A549 (cell line): ENCODE measurements around the gene PGA5. TPM values are rescaled to one million over a fixed set of nuclear protein-coding genes. Genes with fewer than 3 reads are reported as not detected.

Experiments
- ATAC-seq, 2 experiments: fragments of 200-7000 bp in 1 of 2; fragments of >200 bp in 1 of 2; cut with Nextera tagmentation in 1 of 2; cut with Tn5 transposase in 1 of 2; 3 replicates each; pipeline versions ENCODE4 v1.8.0 to v1.9.1; 2018 to 2020; ENCODE audit warnings: mild to moderate bottlenecking in 1 of 2, moderate library complexity in 1 of 2
- CTCF ChIA-PET: fragments of 300-600 bp; sonication (Branson Sonifier 250); formaldehyde crosslinking; extraction: SDS; loops from one replicate; lab custom pipeline; 2021; ENCODE audit warnings: antibody characterized with exemption, inconsistent platforms; lab: Yijun Ruan, JAX
- POLR2A ChIA-PET: fragments of 350-600 bp; formaldehyde crosslinking; extraction: SDS; loops from one replicate; lab custom pipeline; 2021; ENCODE audit warnings: antibody characterized with exemption, inconsistent platforms; lab: Yijun Ruan, JAX
- DNase-seq, 2 experiments: peaks; one replicate each; pipeline versions ENCODE4 v3.0.0 to v3.0.0-alpha.2; 2011 to 2016; ENCODE audit warnings: low read depth in 1 of 2, low spot score in 1 of 2
- FAIRE-seq: peaks from 2 replicates; lab custom pipeline; 2011; peaks lifted over from hg19 to GRCh38; lab: Jason Lieb, UNC
- H3K27ac ChIP-seq, 2 experiments: fragments of >200 bp; sonication (Bioruptor Twin); formaldehyde crosslinking; 3 replicates each; pipeline ENCODE4 v1.5.1; 2016 to 2017
- H3K4me1 ChIP-seq: fragments of >200 bp; sonication (Bioruptor Twin); formaldehyde crosslinking; 3 replicates; pipeline ENCODE4 v1.6.1; 2016
- H3K4me2 ChIP-seq: fragments of >200 bp; sonication (Bioruptor Twin); formaldehyde crosslinking; 3 replicates; pipeline ENCODE4 v1.6.1; 2016
- H3K4me3 ChIP-seq: fragments of >200 bp; sonication (Bioruptor Twin); formaldehyde crosslinking; 3 replicates; pipeline ENCODE4 v1.5.1; 2016
- H3K9me3 ChIP-seq: fragments of >200 bp; sonication (Bioruptor Twin); formaldehyde crosslinking; 3 replicates; pipeline ENCODE4 v1.6.1; 2016
- CBX2 ChIP-seq: fragments of 200-600 bp; sonication (generic); IDR thresholded peaks from 2 replicates; pipeline ENCODE4 v1.6.1; 2016; ENCODE audit warnings: low read depth, mild to moderate bottlenecking, borderline replicate concordance
- CEBPB ChIP-seq, 2 experiments: fragments of >200 bp in 1 of 2; sonication (Bioruptor Twin) in 1 of 2; formaldehyde crosslinking in 1 of 2; IDR thresholded peaks; 2 replicates each; pipeline ENCODE4 v1.6.1; 2012 to 2016
- CHD2 ChIP-seq: fragments of 150-350 bp; IDR thresholded peaks from 2 replicates; pipeline ENCODE4 v1.6.1; 2014; ENCODE audit warnings: low read length; ENCODE audit not compliant: partially characterized antibody
- CHD4 ChIP-seq: fragments of 200-600 bp; sonication (generic); IDR thresholded peaks from 2 replicates; pipeline ENCODE4 v1.6.1; 2016; ENCODE audit warnings: antibody characterized with exemption, mild to moderate bottlenecking, borderline replicate concordance
- EHMT2 ChIP-seq: fragments of 200-600 bp; sonication (generic); IDR thresholded peaks from 2 replicates; pipeline ENCODE4 v1.6.1; 2016; ENCODE audit warnings: antibody characterized with exemption, low read depth, mild to moderate bottlenecking, moderate library complexity
- FOXS1 ChIP-seq: fragments of 250-450 bp; sonication (Bioruptor Pico); IDR thresholded peaks from 2 replicates; pipeline ENCODE4 v1.5.0; 2020; ENCODE audit warnings: mild to moderate bottlenecking, moderate library complexity
- GATA3 ChIP-seq: IDR thresholded peaks from 2 replicates; pipeline ENCODE4 v1.6.1; 2012; ENCODE audit warnings: borderline replicate concordance
- HES2 ChIP-seq: fragments of >200 bp; sonication (Bioruptor Twin); formaldehyde crosslinking; IDR thresholded peaks from 2 replicates; pipeline ENCODE4 v1.6.1; 2016
- HOXB13 ChIP-seq: fragments of 250-450 bp; sonication (Bioruptor Pico); IDR thresholded peaks from 2 replicates; pipeline ENCODE4 v1.5.0; 2020; ENCODE audit warnings: low read depth, mild to moderate bottlenecking, moderate library complexity
- KDM1A ChIP-seq: fragments of 200-600 bp; sonication (generic); IDR thresholded peaks from 2 replicates; pipeline ENCODE4 v1.6.1; 2016; ENCODE audit warnings: low read depth, mild to moderate bottlenecking
- MAZ ChIP-seq: fragments of 150-350 bp; IDR thresholded peaks from 2 replicates; pipeline ENCODE4 v1.6.1; 2014; ENCODE audit warnings: antibody characterized with exemption, low read depth, low read length, borderline replicate concordance
- NPAS2 ChIP-seq: fragments of 250-450 bp; sonication (Bioruptor Pico); IDR thresholded peaks from 2 replicates; pipeline ENCODE4 v1.8.0; 2022; ENCODE audit warnings: mild to moderate bottlenecking, moderate library complexity, borderline replicate concordance
- NR3C1 ChIP-seq: fragments of >200 bp; sonication (Bioruptor Twin); formaldehyde crosslinking; IDR thresholded peaks from 3 replicates; pipeline ENCODE4 v1.6.1; 2017
- PHF8 ChIP-seq: fragments of 200-600 bp; sonication (generic); IDR thresholded peaks from 2 replicates; pipeline ENCODE4 v1.6.1; 2016; ENCODE audit warnings: low read depth, mild to moderate bottlenecking, antibody characterized with exemption, moderate library complexity, borderline replicate concordance
- POLR2AphosphoS2 ChIP-seq: conservative IDR thresholded peaks from 2 replicates; pipeline ENCODE4 v1.6.1; 2012; ENCODE audit warnings: low read length, improper control_type of control experiment, inconsistent platforms
- RAD21 ChIP-seq, 2 experiments: fragments of >200 bp in 1 of 2; sonication (Bioruptor Twin) in 1 of 2; formaldehyde crosslinking in 1 of 2; IDR thresholded peaks in 1 of 2; conservative IDR thresholded peaks in 1 of 2; 2 replicates in 1 of 2; 3 replicates in 1 of 2; pipeline ENCODE4 v1.6.1; 2012 to 2018; ENCODE audit warnings: inconsistent platforms in 1 of 2
- RARB ChIP-seq: fragments of 250-450 bp; sonication (Bioruptor Pico); IDR thresholded peaks from 2 replicates; pipeline ENCODE4 v1.8.0; 2021; ENCODE audit warnings: mild to moderate bottlenecking, moderate library complexity
- RCOR1 ChIP-seq: fragments of 150-350 bp; IDR thresholded peaks from 2 replicates; pipeline ENCODE4 v1.6.1; 2014; ENCODE audit warnings: antibody characterized with exemption, low read length, low read depth
- REST ChIP-seq: fragments of 200-600 bp; sonication (generic); IDR thresholded peaks from 2 replicates; pipeline ENCODE4 v1.6.1; 2016; ENCODE audit warnings: antibody characterized with exemption, mild to moderate bottlenecking, moderate library complexity
- RFX5 ChIP-seq: fragments of 450-650 bp; IDR thresholded peaks from 2 replicates; pipeline ENCODE4 v1.7.1; 2014; ENCODE audit warnings: antibody characterized with exemption, mild to moderate bottlenecking, moderate library complexity
- SREBF2 ChIP-seq: fragments of 450-650 bp; IDR thresholded peaks from 2 replicates; pipeline ENCODE4 v1.6.1; 2014; ENCODE audit warnings: mild to moderate bottlenecking, moderate library complexity
- TFCP2L1 ChIP-seq: fragments of 250-450 bp; sonication (Bioruptor Pico); IDR thresholded peaks from 2 replicates; pipeline ENCODE4 v1.5.0; 2021; ENCODE audit warnings: mild to moderate bottlenecking
- WGBS: methylation state at CpG from one replicate; pipeline ENCODE4 v1.1.6; 2017; ENCODE audit errors: missing lambda C conversion rate; 5-methylcytosine and 5-hydroxymethylcytosine counted together
- polyA plus RNA-seq, 4 experiments: library from polyadenylated mRNA; depleted of rRNA in 3 of 4; stranded (reverse); fragments of >200 nt; fragmentation: RNase III in 1 of 4; extraction: RNeasy Plus Mini Kit Qiagen cat#74134 plus additional on column Dnase treatment in 1 of 4; gene quantifications; 2 replicates in 3 of 4; 3 replicates in 1 of 4; pipeline ENCODE4 v1.2.3, GENCODE V29; 2011 to 2017
- TF ChIP-seq, protein P1 (sequence below): fragments of >200 bp; sonication (Bioruptor Twin); formaldehyde crosslinking; IDR thresholded peaks from 3 replicates; pipeline ENCODE4 v1.5.1; 2016
- TF ChIP-seq, protein P2 (sequence below): IDR thresholded peaks from 2 replicates; pipeline ENCODE4 v1.6.1; 2012; ENCODE audit warnings: low read depth, borderline replicate concordance

PGA5 gene
- polyA plus RNA-seq, 2 of the 4 experiments (the other 2 are of a cell fraction), result not detected

DNA sequence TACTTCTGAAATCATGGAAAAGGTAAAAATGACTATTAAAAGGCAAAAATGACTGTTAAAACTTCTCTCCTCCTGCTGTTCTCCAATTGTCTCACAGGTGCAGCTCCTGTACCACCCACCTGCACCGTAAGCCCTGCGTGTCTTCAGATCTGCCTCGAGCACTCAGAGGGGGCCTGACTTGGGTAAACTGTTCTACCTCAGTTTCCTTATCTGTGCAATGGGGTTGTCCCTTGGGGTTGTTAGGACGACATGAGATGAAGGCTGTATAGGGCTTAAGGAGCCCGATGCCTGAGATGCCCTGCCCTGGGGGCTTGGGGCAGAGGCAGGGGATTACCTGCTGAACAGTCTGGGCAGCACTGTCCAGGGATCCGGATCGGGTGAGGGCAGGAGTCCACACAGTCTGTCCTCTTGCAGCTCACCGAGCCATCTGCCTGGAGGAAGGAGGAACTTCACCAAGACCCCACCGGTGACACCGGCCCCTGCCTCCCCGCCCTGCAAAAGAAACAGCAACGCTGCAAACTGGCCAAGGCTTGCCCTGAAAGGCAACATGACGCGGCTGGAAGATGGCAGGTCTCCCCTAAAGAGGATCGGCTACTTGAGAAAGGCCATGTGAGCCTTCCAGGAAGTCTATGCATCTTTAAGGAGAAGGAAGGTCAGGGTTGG, 27.7 kb downstream of the PGA5 start:
- peaks cover 15% of the 10 kb centered on the region for H3K4me1 ChIP-seq
- 78% methylated on average over 12 of the region's 15 CpGs for WGBS
- no peak overlapping the region for H3K4me2 ChIP-seq
- H3K9me3 ChIP-seq, result no peaks in the 10 kb centered on the region
- H3K4me3 ChIP-seq, result no peak overlapping the region
- H3K27ac ChIP-seq, result no peak overlapping the region
- ChIA-PET CTCF (interaction anchor here (0.6 to 6.8 kb wide), 7 partner anchors 12 to 117 kb away, joined by 3 to 35 read pairs (median 4); partner anchors contain the start of gene VWCE), POLR2A (no interaction called here)
- FAIRE-seq (no peak), ATAC-seq (no peak), DNase-seq (no peak)
- no peak for TF ChIP-seq CHD2
- no peak for TF ChIP-seq CEBPB (IDR thresholded peaks at IDR 0.05)
- no peak for TF ChIP-seq EHMT2
- no peak for TF ChIP-seq HES2
- TF ChIP-seq HOXB13 (CRISPR knock-in tag), result no peak
- TF ChIP-seq GATA3, result no peak
- TF ChIP-seq RAD21 (conservative IDR thresholded peaks at IDR 0.05 in 1 of 2, IDR thresholded peaks at IDR 0.05 in 1 of 2), result no peak
- no peak for TF ChIP-seq SREBF2
- TF ChIP-seq POLR2AphosphoS2, result no peak
- no peak for TF ChIP-seq RFX5
- TF ChIP-seq PHF8, result no peak
- no peak for TF ChIP-seq RARB
- no peak for TF ChIP-seq KDM1A
- no peak for TF ChIP-seq REST
- TF ChIP-seq CBX2, result no peak
- no peak for TF ChIP-seq NPAS2

- POLR2A ChIA-PET, result interaction anchor here (0.6 to 1.0 kb wide), 2 partner anchors 11 to 136 kb away, joined by 3 to 5 read pairs; no protein-coding TSS in a partner anchor
- no peak overlapping the region for H3K4me3 ChIP-seq
- H3K9me3 ChIP-seq, result no peaks in the 10 kb centered on the region
- DNase-seq (no peak), ATAC-seq (no peak), FAIRE-seq (no peak)
- peaks cover 15% of the 10 kb centered on the region for H3K4me1 ChIP-seq
- CTCF ChIA-PET, result interaction anchor here (1.0 to 2.7 kb wide), 4 partner anchors 11 to 115 kb away, joined by 3 to 11 read pairs (median 6); no protein-coding TSS in a partner anchor
- TF ChIP-seq, protein P1, sequence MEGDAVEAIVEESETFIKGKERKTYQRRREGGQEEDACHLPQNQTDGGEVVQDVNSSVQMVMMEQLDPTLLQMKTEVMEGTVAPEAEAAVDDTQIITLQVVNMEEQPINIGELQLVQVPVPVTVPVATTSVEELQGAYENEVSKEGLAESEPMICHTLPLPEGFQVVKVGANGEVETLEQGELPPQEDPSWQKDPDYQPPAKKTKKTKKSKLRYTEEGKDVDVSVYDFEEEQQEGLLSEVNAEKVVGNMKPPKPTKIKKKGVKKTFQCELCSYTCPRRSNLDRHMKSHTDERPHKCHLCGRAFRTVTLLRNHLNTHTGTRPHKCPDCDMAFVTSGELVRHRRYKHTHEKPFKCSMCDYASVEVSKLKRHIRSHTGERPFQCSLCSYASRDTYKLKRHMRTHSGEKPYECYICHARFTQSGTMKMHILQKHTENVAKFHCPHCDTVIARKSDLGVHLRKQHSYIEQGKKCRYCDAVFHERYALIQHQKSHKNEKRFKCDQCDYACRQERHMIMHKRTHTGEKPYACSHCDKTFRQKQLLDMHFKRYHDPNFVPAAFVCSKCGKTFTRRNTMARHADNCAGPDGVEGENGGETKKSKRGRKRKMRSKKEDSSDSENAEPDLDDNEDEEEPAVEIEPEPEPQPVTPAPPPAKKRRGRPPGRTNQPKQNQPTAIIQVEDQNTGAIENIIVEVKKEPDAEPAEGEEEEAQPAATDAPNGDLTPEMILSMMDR, result no peak
- TF ChIP-seq CHD4 (no peak), GATA3 (no peak), RCOR1 (no peak), MAZ (no peak), TFCP2L1 (no peak), FOXS1 (CRISPR knock-in tag) (no peak), NR3C1 (no peak)
- TF ChIP-seq, protein P2, sequence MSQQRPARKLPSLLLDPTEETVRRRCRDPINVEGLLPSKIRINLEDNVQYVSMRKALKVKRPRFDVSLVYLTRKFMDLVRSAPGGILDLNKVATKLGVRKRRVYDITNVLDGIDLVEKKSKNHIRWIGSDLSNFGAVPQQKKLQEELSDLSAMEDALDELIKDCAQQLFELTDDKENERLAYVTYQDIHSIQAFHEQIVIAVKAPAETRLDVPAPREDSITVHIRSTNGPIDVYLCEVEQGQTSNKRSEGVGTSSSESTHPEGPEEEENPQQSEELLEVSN, result no peak
- no peak overlapping the region for H3K27ac ChIP-seq
- H3K4me2 ChIP-seq, result no peak overlapping the region
- 60% methylated on average over 7 of the region's 7 CpGs for WGBS
These were observed 29.5 kb downstream of the PGA5 start for GRCh38 chr11:61270354-61271076.
